Loucy (cell line): ENCODE data around the gene SRSF9.

ENCODE experiments used
- H2AFZ ChIP-seq: fragments of 200-600 bp; sonication (generic); 2 replicates; pipeline ENCODE4 v1.6.0; 2016; ENCODE audit warnings: antibody characterized with exemption, mild to moderate bottlenecking, low read length, moderate library complexity
- H3F3A ChIP-seq: fragments of 200-600 bp; 2 replicates; pipeline ENCODE4 v1.6.0; 2016; ENCODE audit warnings: antibody characterized with exemption, low read depth, mild to moderate bottlenecking
- H3K27me3 ChIP-seq: fragments of 200-600 bp; sonication (generic); 2 replicates; pipeline ENCODE4 v1.6.1; 2014; ENCODE audit warnings: low read length, mild to moderate bottlenecking; ENCODE audit not compliant: insufficient read depth, poor library complexity, severe bottlenecking
- H3K36me3 ChIP-seq: fragments of 200-600 bp; sonication (generic); 2 replicates; pipeline ENCODE4 v1.6.1; 2016; ENCODE audit warnings: low read length; ENCODE audit not compliant: insufficient read depth
- H3K4me1 ChIP-seq: fragments of 200-600 bp; sonication (generic); 2 replicates; pipeline ENCODE4 v1.5.1; 2014; ENCODE audit warnings: low read length, mild to moderate bottlenecking; ENCODE audit not compliant: insufficient read depth, poor library complexity, severe bottlenecking
- H3K4me2 ChIP-seq: fragments of 200-600 bp; sonication (generic); 2 replicates; pipeline ENCODE4 v1.6.0; 2014; ENCODE audit warnings: antibody characterized with exemption, low read length, low read depth, mild to moderate bottlenecking; ENCODE audit not compliant: poor library complexity, severe bottlenecking
- H3K4me3 ChIP-seq: fragments of 200-600 bp; sonication (generic); 2 replicates; pipeline ENCODE4 v1.5.1; 2014; ENCODE audit warnings: low read length, mild to moderate bottlenecking, mixed read lengths; ENCODE audit not compliant: poor library complexity, severe bottlenecking
- H3K79me2 ChIP-seq: fragments of 200-600 bp; sonication (generic); 2 replicates; pipeline ENCODE4 v1.6.1; 2014; ENCODE audit warnings: low read length; ENCODE audit not compliant: insufficient read depth
- H3K9ac ChIP-seq: fragments of 200-600 bp; sonication (generic); 2 replicates; pipeline ENCODE4 v1.6.0; 2014; ENCODE audit warnings: mild to moderate bottlenecking, low read depth, low read length, moderate library complexity; ENCODE audit not compliant: poor library complexity, severe bottlenecking
- H3K9me2 ChIP-seq: fragments of 200-600 bp; sonication (generic); replicated peaks from 2 replicates; pipeline ENCODE4 v1.6.1; 2016; ENCODE audit warnings: low read depth, low read length, mixed read lengths
- H3K9me3 ChIP-seq: fragments of 200-600 bp; sonication (generic); 2 replicates; pipeline ENCODE4 v1.6.1; 2014; ENCODE audit warnings: mild to moderate bottlenecking, antibody characterized with exemption, low read length, low read depth; ENCODE audit not compliant: insufficient read depth
- H4K20me1 ChIP-seq: fragments of 200-600 bp; sonication (generic); 2 replicates; pipeline ENCODE4 v1.6.0; 2014; ENCODE audit warnings: antibody characterized with exemption, low read length, mild to moderate bottlenecking; ENCODE audit not compliant: insufficient read depth, poor library complexity, severe bottlenecking
- CTCF ChIP-seq: fragments of 200-600 bp; sonication (generic); conservative IDR thresholded peaks from 2 replicates; pipeline ENCODE4 v1.5.1; 2014; ENCODE audit warnings: mild to moderate bottlenecking, antibody characterized with exemption, low read length
- EZH2phosphoT487 ChIP-seq: fragments of 200-600 bp; IDR thresholded peaks from 2 replicates; pipeline ENCODE4 v1.6.1; 2018; ENCODE audit warnings: antibody characterized with exemption, mild to moderate bottlenecking, moderate library complexity, borderline replicate concordance

Gene SRSF9

GRCh38 chr12:120485961-120486881, 16.7 kb upstream of the SRSF9 start:
- H3K27me3 ChIP-seq: no peaks in the 10 kb centered on the region

DNA sequence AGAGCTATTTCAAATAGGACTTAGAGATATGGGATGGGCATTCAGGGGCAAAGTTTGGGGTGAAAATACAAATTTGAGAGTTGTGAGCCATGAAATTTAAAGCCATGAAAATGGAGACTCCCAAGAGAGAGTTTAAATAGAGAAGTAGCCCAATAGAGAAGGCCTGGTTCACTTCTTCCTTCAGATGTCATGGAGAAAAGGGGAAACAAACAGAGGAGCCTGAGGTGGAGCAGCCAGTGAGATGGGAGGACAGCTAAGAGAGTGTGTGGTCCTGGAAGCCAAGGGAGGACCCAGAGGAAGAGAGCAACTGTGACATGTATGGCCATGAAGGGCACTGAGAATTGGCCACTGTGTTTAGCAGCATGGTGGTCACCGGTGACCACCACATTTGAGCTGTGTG, 14.1 kb upstream of the SRSF9 start:
- H2AFZ ChIP-seq: no peak overlapping the region
- no peaks in the 10 kb centered on the region for H3K9me3 ChIP-seq
- no peaks in the 10 kb centered on the region for H3K9me2 ChIP-seq
- TF ChIP-seq EZH2phosphoT487 (no peak), CTCF (no peak)
- H3K4me1 ChIP-seq: peaks cover 20% of the 10 kb centered on the region
- no peak overlapping the region for H3K4me3 ChIP-seq
- H3K79me2 ChIP-seq: no peaks in the 10 kb centered on the region
- no peaks in the 10 kb centered on the region for H3F3A ChIP-seq
- H3K4me2 ChIP-seq: no peak overlapping the region
- H3K27me3 ChIP-seq: no peaks in the 10 kb centered on the region
- no peaks in the 10 kb centered on the region for H4K20me1 ChIP-seq
- H3K36me3 ChIP-seq: no peaks in the 10 kb centered on the region
- H3K9ac ChIP-seq: no peak overlapping the region

More at GRCh38 chr12:120485961-120486881, 16.7 kb upstream of the SRSF9 start:
- H3K36me3 ChIP-seq: no peaks in the 10 kb centered on the region
- no peaks in the 10 kb centered on the region for H3K9me2 ChIP-seq
- H3K79me2 ChIP-seq: no peaks in the 10 kb centered on the region
- no peak overlapping the region for H3K4me2 ChIP-seq
- H3K9ac ChIP-seq: no peak overlapping the region
- no peaks in the 10 kb centered on the region for H4K20me1 ChIP-seq
- no peaks in the 10 kb centered on the region for H3K9me3 ChIP-seq
- no peak overlapping the region for H3K4me3 ChIP-seq
- peaks cover 7% of the 10 kb centered on the region for H3K4me1 ChIP-seq
- no peaks in the 10 kb centered on the region for H3F3A ChIP-seq
- no peak overlapping the region for H2AFZ ChIP-seq
- no peak for TF ChIP-seq EZH2phosphoT487
- no peak for TF ChIP-seq CTCF

DNA sequence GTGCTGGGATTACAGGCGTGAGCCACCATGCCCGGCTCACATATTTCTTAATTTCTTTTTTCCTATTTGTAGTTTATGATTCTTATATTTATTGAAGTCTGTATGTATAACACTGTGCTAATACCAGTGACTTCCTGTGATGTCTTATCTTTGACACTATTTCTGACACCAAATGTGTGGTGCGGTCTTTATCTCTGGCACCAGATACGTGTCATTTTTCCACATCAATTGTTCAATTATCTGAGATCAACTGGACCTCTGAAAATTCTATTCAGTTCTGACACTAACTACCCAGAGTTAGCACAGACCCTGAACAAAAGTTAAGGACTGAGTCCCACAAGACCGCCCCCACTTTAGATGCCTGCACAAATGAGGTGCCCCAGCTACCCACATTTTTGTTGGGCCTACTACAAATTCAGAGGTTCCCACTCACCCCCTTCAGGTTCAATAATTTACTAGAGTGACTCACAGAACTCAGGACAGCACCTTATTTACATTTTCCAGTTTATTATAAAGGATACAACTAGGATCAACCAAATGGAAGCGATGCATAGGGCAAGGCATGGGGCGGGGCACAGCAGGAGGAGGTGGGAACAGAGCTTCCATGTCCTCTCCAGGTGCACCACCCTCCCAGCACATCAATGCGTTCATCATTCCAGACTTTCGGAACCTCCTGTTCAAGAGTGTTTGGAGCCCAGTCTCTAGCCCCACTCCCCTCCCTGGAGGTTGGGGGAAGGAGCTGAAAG, 11.6 kb upstream of the SRSF9 start:
- no peaks in the 10 kb centered on the region for H3K9me2 ChIP-seq
- no peak overlapping the region for H3K4me3 ChIP-seq
- TF ChIP-seq CTCF: no peak
- no peak for TF ChIP-seq EZH2phosphoT487
- H3K27me3 ChIP-seq: no peaks in the 10 kb centered on the region
- no peaks in the 10 kb centered on the region for H3K36me3 ChIP-seq
- H3K79me2 ChIP-seq: no peaks in the 10 kb centered on the region
- H2AFZ ChIP-seq: no peak overlapping the region
- no peak overlapping the region for H3K9ac ChIP-seq
- H4K20me1 ChIP-seq: no peaks in the 10 kb centered on the region
- H3F3A ChIP-seq: no peaks in the 10 kb centered on the region
- H3K4me1 ChIP-seq: peaks cover 18% of the 10 kb centered on the region
- peak overlapping the region; percentile 37 for H3K4me2 ChIP-seq
- H3K9me3 ChIP-seq: no peaks in the 10 kb centered on the region
